Fibroblast of mammary gland (primary cell): ENCODE results near the gene TADA2A.

Source experiments
- DNase-seq: peaks from one replicate; pipeline ENCODE4 v3.0.0-alpha.2; 2010; ENCODE audit warnings: low read depth
- H3K4me3 ChIP-seq: 2 replicates; pipeline ENCODE4 v1.5.1; 2011; ENCODE audit warnings: low read depth, mild to moderate bottlenecking, low read length, moderate library complexity; ENCODE audit not compliant: control insufficient read depth
- CTCF ChIP-seq: conservative IDR thresholded peaks from 2 replicates; pipeline ENCODE4 v1.5.1; 2011; ENCODE audit warnings: low read depth, low read length, inconsistent platforms; ENCODE audit not compliant: control insufficient read depth, insufficient read depth

The TADA2A gene

GRCh38 chr17:37462492-37462891 is 55.8 kb downstream of the TADA2A start:
- no peak for DNase-seq
- no peak overlapping the region for H3K4me3 ChIP-seq
- no peak for TF ChIP-seq CTCF

DNA sequence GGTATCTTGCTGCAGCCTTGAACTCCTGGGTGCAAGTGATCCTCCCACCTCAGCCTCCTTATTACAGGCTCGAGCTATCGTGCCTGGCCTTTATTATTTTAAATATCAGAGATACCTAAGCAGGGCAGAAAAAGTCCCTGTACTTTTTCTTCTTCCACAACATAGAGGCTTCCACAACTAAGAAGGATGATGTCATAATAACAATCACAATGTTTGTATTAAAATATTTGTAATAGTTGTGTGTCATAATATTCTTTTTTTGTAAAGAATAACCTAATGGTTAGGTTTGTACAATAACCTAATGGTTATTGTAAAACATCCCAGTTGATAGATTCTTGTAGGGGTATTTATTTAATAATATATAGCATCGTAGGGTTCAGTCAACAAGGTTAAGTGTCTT is 56.4 kb downstream of the TADA2A start:
- TF ChIP-seq CTCF: no peak
- no peak for DNase-seq
- no peak overlapping the region for H3K4me3 ChIP-seq

DNA sequence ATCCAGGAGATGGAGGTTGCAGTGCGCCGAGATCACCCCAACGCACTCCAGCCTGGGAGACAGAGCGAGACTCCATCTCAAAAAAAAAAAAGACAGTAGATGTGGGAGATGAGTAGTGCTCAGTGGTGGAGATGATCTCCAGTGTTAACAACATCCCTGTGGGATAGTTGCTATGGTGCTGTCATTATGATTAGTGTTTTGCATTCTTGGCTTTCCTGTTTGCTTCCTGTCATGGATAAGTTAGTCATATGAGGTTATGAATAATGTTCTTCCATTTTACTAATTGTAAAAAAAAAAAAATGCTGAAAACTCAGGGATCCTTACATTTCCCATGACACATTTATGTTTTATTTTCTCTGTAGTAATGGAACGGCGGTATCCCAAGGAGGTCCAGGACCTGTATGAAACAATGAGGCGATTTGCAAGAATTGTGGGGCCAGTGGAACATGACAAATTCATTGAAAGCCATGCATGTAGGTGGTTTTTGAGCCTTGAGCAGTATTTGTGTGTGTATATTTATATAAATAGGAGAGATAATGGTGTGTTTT is 58.5 kb downstream of the TADA2A start:
- no peak overlapping the region for H3K4me3 ChIP-seq
- peak; percentile 79 for DNase-seq
- TF ChIP-seq CTCF: no peak

GRCh38 chr17:37466471-37466870 is 59.8 kb downstream of the TADA2A start:
- DNase-seq: no peak
- no peak for TF ChIP-seq CTCF
- H3K4me3 ChIP-seq: no peak overlapping the region

- no peak for TF ChIP-seq CTCF
- no peak for DNase-seq
- no peak overlapping the region for H3K4me3 ChIP-seq
These were observed 63.5 kb downstream of the TADA2A start for GRCh38 chr17:37470181-37470580.

DNA sequence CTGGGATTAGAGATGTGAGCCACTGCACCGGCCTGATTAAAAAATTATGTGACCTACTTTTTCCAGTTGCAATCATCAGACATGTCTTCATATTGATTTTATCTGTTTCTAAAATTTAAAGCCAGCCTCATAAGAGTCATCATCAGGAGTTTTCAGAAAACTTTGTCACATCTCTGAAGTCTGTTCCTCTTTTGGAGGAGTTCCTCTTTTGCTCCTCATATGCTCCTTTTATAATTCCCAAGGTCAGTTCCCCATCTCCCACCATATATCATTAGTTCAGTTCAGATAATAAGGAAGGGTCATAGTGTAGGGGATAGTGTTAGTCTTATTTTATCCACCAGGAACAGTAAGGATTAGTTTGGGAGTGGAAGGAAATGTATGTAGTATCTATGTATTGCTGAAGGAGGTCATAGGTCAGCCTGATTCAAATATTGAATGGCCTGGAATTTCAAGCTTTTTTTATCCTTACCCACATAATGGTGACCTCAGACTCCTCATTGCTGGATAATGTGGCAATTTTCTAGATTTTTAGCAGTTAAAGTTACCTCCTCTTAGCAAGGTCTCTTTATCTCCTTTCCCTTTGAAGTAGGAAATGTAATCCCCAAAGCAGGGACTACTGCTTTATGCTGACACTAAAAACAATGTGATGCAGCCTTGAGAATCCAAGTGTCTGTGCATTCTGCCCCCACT is 69.2 kb downstream of the TADA2A start:
- no peak overlapping the region for H3K4me3 ChIP-seq
- TF ChIP-seq CTCF: no peak
- DNase-seq: no peak

DNA sequence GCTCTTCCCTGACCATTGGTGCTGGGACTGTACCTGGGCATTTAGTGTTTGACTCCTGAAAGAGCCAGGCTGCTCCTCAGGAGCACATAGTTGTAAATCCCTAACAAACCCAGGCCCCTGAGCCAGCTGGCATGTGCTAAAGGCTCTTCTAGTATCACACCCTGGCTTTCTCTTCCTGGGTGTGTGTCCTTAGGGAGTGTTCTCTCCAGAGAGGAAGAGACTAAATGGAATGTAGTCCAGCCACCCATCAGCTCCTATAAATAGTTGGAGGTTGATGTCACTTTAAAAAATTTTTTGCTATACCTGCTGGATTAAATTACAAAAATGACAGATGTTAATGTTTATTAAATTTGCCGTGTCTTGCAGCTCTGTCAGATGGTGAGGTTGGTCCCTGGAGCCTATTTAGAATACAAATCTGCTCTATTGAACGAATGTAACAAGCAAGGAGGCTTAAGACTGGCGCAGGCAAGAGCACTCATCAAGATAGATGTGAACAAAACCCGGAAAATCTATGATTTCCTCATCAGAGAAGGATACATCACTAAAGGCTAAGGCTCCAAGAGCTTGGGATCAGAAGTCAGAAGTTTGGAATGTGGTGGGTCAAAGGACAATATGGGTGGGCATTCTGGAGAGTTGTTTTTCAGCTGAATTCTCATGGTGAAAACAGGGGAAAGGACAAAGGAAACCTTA is 69.9 kb downstream of the TADA2A start:
- no peak overlapping the region for H3K4me3 ChIP-seq
- no peak for TF ChIP-seq CTCF
- DNase-seq: peak; percentile 82
